SK-N-SH treated with all-trans-retinoic acid at 6 μM for 48 hours (cell line): ENCODE results near the gene TAAR1.

Source experiments
- ARNTL ChIP-seq: fragments of 450-650 bp; formaldehyde crosslinking; IDR thresholded peaks from 2 replicates; pipeline ENCODE4 v1.5.0; 2020; ENCODE audit warnings: low read depth, mild to moderate bottlenecking, moderate library complexity, borderline replicate concordance
- ESRRG ChIP-seq: fragments of 250-450 bp; sonication (Bioruptor Pico); IDR thresholded peaks from 2 replicates; pipeline ENCODE4 v1.6.1; 2021; ENCODE audit warnings: mild to moderate bottlenecking
- OSR1 ChIP-seq: fragments of 250-450 bp; sonication (Bioruptor Pico); IDR thresholded peaks from 2 replicates; pipeline ENCODE4 v1.8.0; 2022; ENCODE audit warnings: moderate library complexity, mild to moderate bottlenecking, inconsistent platforms
- PATZ1 ChIP-seq: fragments of 250-450 bp; sonication (Bioruptor Pico); IDR thresholded peaks from 2 replicates; pipeline ENCODE4 v1.8.0; 2020; ENCODE audit warnings: mild to moderate bottlenecking, moderate library complexity, borderline replicate concordance
- PPARA ChIP-seq: fragments of 250-450 bp; sonication (Bioruptor Pico); IDR thresholded peaks from 2 replicates; pipeline ENCODE4 v1.5.0; 2020; ENCODE audit warnings: mild to moderate bottlenecking, borderline replicate concordance
- TOX ChIP-seq: fragments of 250-450 bp; sonication (Bioruptor Pico); IDR thresholded peaks from 2 replicates; pipeline ENCODE4 v1.8.0; 2021; ENCODE audit warnings: mild to moderate bottlenecking, moderate library complexity, borderline replicate concordance
- ZC3H10 ChIP-seq: fragments of 250-450 bp; sonication (Bioruptor Pico); IDR thresholded peaks from 2 replicates; pipeline ENCODE4 v1.5.1; 2021; ENCODE audit warnings: mild to moderate bottlenecking, moderate library complexity
- ZFP3 ChIP-seq: fragments of 250-450 bp; sonication (Bioruptor Pico); IDR thresholded peaks from 2 replicates; pipeline ENCODE4 v1.5.0; 2020; ENCODE audit warnings: mild to moderate bottlenecking, moderate library complexity
- ZFP30 ChIP-seq: fragments of 450-650 bp; formaldehyde crosslinking; IDR thresholded peaks from 2 replicates; pipeline ENCODE4 v1.5.0; 2022; ENCODE audit warnings: mild to moderate bottlenecking, moderate library complexity
- ZNF565 ChIP-seq: fragments of 450-650 bp; formaldehyde crosslinking; conservative IDR thresholded peaks from 2 replicates; pipeline ENCODE4 v1.5.0; 2020; ENCODE audit warnings: low read depth, mild to moderate bottlenecking, moderate library complexity
- ZNF70 ChIP-seq: fragments of 450-650 bp; formaldehyde crosslinking; IDR thresholded peaks from 2 replicates; pipeline ENCODE4 v1.5.0; 2020; ENCODE audit warnings: mild to moderate bottlenecking, moderate library complexity
- TF ChIP-seq, protein P1 (sequence below): fragments of 250-450 bp; sonication (Bioruptor Pico); IDR thresholded peaks from 2 replicates; pipeline ENCODE4 v1.5.1; 2021; ENCODE audit warnings: mild to moderate bottlenecking, moderate library complexity
- TF ChIP-seq, protein P2 (sequence below): fragments of 250-450 bp; sonication (Bioruptor Pico); IDR thresholded peaks from 2 replicates; pipeline ENCODE4 v1.5.0; 2020; ENCODE audit warnings: mild to moderate bottlenecking, moderate library complexity
- TF ChIP-seq, protein P3 (sequence below): fragments of 250-450 bp; sonication (Bioruptor Pico); IDR thresholded peaks from 2 replicates; pipeline ENCODE4 v1.5.1; 2020; ENCODE audit warnings: low read depth, mild to moderate bottlenecking, moderate library complexity

- TF ChIP-seq, protein P1, sequence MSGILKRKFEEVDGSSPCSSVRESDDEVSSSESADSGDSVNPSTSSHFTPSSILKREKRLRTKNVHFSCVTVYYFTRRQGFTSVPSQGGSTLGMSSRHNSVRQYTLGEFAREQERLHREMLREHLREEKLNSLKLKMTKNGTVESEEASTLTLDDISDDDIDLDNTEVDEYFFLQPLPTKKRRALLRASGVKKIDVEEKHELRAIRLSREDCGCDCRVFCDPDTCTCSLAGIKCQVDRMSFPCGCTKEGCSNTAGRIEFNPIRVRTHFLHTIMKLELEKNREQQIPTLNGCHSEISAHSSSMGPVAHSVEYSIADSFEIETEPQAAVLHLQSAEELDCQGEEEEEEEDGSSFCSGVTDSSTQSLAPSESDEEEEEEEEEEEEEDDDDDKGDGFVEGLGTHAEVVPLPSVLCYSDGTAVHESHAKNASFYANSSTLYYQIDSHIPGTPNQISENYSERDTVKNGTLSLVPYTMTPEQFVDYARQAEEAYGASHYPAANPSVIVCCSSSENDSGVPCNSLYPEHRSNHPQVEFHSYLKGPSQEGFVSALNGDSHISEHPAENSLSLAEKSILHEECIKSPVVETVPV (CRISPR knock-in tag): no peak
- TF ChIP-seq ARNTL (no peak), ZNF565 (CRISPR knock-in tag) (no peak), ZFP3 (CRISPR knock-in tag) (no peak), ZNF70 (CRISPR knock-in tag) (no peak), ZFP30 (CRISPR knock-in tag) (no peak), PATZ1 (CRISPR knock-in tag) (no peak), TOX (no peak), ESRRG (CRISPR knock-in tag) (no peak), PPARA (CRISPR knock-in tag) (no peak), OSR1 (CRISPR knock-in tag) (no peak), ZC3H10 (CRISPR knock-in tag) (no peak)
- TF ChIP-seq, protein P2, sequence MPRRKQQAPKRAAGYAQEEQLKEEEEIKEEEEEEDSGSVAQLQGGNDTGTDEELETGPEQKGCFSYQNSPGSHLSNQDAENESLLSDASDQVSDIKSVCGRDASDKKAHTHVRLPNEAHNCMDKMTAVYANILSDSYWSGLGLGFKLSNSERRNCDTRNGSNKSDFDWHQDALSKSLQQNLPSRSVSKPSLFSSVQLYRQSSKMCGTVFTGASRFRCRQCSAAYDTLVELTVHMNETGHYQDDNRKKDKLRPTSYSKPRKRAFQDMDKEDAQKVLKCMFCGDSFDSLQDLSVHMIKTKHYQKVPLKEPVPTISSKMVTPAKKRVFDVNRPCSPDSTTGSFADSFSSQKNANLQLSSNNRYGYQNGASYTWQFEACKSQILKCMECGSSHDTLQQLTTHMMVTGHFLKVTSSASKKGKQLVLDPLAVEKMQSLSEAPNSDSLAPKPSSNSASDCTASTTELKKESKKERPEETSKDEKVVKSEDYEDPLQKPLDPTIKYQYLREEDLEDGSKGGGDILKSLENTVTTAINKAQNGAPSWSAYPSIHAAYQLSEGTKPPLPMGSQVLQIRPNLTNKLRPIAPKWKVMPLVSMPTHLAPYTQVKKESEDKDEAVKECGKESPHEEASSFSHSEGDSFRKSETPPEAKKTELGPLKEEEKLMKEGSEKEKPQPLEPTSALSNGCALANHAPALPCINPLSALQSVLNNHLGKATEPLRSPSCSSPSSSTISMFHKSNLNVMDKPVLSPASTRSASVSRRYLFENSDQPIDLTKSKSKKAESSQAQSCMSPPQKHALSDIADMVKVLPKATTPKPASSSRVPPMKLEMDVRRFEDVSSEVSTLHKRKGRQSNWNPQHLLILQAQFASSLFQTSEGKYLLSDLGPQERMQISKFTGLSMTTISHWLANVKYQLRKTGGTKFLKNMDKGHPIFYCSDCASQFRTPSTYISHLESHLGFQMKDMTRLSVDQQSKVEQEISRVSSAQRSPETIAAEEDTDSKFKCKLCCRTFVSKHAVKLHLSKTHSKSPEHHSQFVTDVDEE: no peak
- TF ChIP-seq, protein P3, sequence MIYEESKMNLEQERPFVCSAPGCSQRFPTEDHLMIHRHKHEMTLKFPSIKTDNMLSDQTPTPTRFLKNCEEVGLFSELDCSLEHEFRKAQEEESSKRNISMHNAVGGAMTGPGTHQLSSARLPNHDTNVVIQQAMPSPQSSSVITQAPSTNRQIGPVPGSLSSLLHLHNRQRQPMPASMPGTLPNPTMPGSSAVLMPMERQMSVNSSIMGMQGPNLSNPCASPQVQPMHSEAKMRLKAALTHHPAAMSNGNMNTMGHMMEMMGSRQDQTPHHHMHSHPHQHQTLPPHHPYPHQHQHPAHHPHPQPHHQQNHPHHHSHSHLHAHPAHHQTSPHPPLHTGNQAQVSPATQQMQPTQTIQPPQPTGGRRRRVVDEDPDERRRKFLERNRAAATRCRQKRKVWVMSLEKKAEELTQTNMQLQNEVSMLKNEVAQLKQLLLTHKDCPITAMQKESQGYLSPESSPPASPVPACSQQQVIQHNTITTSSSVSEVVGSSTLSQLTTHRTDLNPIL (CRISPR knock-in tag): no peak
Measured at GRCh38 chr6:132675002-132675401, 16.0 kb upstream of the TAAR1 start.
